Nephron (organoid): Measurements from ENCODE around the gene VOPP1.

Experiments used
- H3K27ac Mint-ChIP-seq, 3 experiments: 2 replicates each; pipeline ENCODE4 v1.8.0; 2020; ENCODE audit warnings: mixed read lengths in 3 of 3, mild to moderate bottlenecking in 2 of 3, moderate library complexity in 1 of 3
- H3K27me3 Mint-ChIP-seq: 2 replicates; pipeline ENCODE4 v1.8.0; 2021; ENCODE audit warnings: low read depth, mild to moderate bottlenecking, moderate library complexity, mixed read lengths
- H3K36me3 Mint-ChIP-seq: 2 replicates; pipeline ENCODE4 v1.8.0; 2020; ENCODE audit warnings: low read depth, mixed read lengths
- H3K4me1 Mint-ChIP-seq: 2 replicates; pipeline ENCODE4 v1.8.0; 2020; ENCODE audit warnings: mixed read lengths
- H3K4me3 Mint-ChIP-seq, 3 experiments: 2 replicates each; pipeline ENCODE4 v1.8.0; 2020; ENCODE audit warnings: mild to moderate bottlenecking in 3 of 3, mixed read lengths in 3 of 3, moderate library complexity in 2 of 3
- H3K9me3 Mint-ChIP-seq: 2 replicates; pipeline ENCODE4 v1.8.0; 2020; ENCODE audit warnings: mixed read lengths
- CTCF ChIP-seq, 3 experiments: fragments of 200-600 bp; sonication (generic); IDR thresholded peaks; one replicate each; pipeline ENCODE4 v1.5.0; 2021; ENCODE audit warnings: antibody characterized with exemption in 3 of 3; ENCODE audit not compliant: unreplicated experiment in 3 of 3

The VOPP1 gene

GRCh38 chr7:55488216-55488615 is 84.1 kb downstream of the VOPP1 start:
- Mint-ChIP-seq H3K9me3 (no peaks in the 10 kb centered on the region), H3K4me1 (peaks cover 56% of the 10 kb centered on the region), H3K4me3 (no peak overlapping the region), H3K27me3 (no peaks in the 10 kb centered on the region), H3K36me3 (peaks cover 25% of the 10 kb centered on the region), H3K27ac (peak overlapping the region in 1 of 3 experiments; percentile 94)
- TF ChIP-seq CTCF (IDR thresholded peaks at IDR 0.05; ENCODE audit: unreplicated experiment in 3 of 3): no peak

GRCh38 chr7:55486991-55487390 is 85.3 kb downstream of the VOPP1 start:
- Mint-ChIP-seq H3K4me3 (no peak overlapping the region), H3K27ac (peak overlapping the region; percentile 73 to 94 (median 94)), H3K27me3 (no peaks in the 10 kb centered on the region), H3K4me1 (peaks cover 56% of the 10 kb centered on the region), H3K9me3 (no peaks in the 10 kb centered on the region), H3K36me3 (peaks cover 16% of the 10 kb centered on the region)
- no peak for TF ChIP-seq CTCF (IDR thresholded peaks at IDR 0.05; ENCODE audit: unreplicated experiment in 3 of 3)

GRCh38 chr7:55486192-55486590 is 86.1 kb downstream of the VOPP1 start:
- no peak for TF ChIP-seq CTCF (IDR thresholded peaks at IDR 0.05; ENCODE audit: unreplicated experiment in 3 of 3)
- Mint-ChIP-seq H3K4me1 (peaks cover 56% of the 10 kb centered on the region), H3K36me3 (peaks cover 12% of the 10 kb centered on the region), H3K9me3 (no peaks in the 10 kb centered on the region), H3K4me3 (no peak overlapping the region), H3K27ac (peak overlapping the region; percentile 73 to 94 (median 94)), H3K27me3 (no peaks in the 10 kb centered on the region)

GRCh38 chr7:55485501-55486191 is 86.7 kb downstream of the VOPP1 start:
- no peak overlapping the region for H3K4me3 Mint-ChIP-seq
- H3K36me3 Mint-ChIP-seq: peaks cover 12% of the 10 kb centered on the region

GRCh38 chr7:55484834-55485233 is 87.5 kb downstream of the VOPP1 start:
- peaks cover 55% of the 10 kb centered on the region for H3K4me1 Mint-ChIP-seq
- peak overlapping the region in 1 of 3 experiments; percentile 24 for H3K4me3 Mint-ChIP-seq

More at GRCh38 chr7:55485501-55486191, 86.7 kb downstream of the VOPP1 start:
- H3K27ac Mint-ChIP-seq: peak overlapping the region; percentile 73 to 94 (median 94)
- TF ChIP-seq CTCF (IDR thresholded peaks at IDR 0.05; ENCODE audit: unreplicated experiment in 3 of 3): no peak
- H3K27me3 Mint-ChIP-seq: no peaks in the 10 kb centered on the region
- peaks cover 56% of the 10 kb centered on the region for H3K4me1 Mint-ChIP-seq
- H3K9me3 Mint-ChIP-seq: no peaks in the 10 kb centered on the region

More at GRCh38 chr7:55484834-55485233, 87.5 kb downstream of the VOPP1 start:
- peak overlapping the region; percentile 73 to 94 (median 94) for H3K27ac Mint-ChIP-seq
- H3K36me3 Mint-ChIP-seq: peaks cover 9% of the 10 kb centered on the region
- TF ChIP-seq CTCF (IDR thresholded peaks at IDR 0.05; ENCODE audit: unreplicated experiment in 3 of 3): no peak
- no peaks in the 10 kb centered on the region for H3K9me3 Mint-ChIP-seq
- H3K27me3 Mint-ChIP-seq: no peaks in the 10 kb centered on the region
